Hepatic stellate cell (primary cell): ENCODE measurements around the gene TTC21A.
A peak's percentile ranks its signal among the peaks of the same experiment; 100 is the strongest.
"Not testable (repeated sequence)": the region's sequence is repeated elsewhere in the genome, so short reads cannot be mapped to it uniquely, and the experiment has no call there.

ENCODE experiments used
- DNase-seq: peaks from one replicate; pipeline ENCODE4 v3.0.0; 2011; ENCODE audit warnings: low spot score

The TTC21A gene, protein sequence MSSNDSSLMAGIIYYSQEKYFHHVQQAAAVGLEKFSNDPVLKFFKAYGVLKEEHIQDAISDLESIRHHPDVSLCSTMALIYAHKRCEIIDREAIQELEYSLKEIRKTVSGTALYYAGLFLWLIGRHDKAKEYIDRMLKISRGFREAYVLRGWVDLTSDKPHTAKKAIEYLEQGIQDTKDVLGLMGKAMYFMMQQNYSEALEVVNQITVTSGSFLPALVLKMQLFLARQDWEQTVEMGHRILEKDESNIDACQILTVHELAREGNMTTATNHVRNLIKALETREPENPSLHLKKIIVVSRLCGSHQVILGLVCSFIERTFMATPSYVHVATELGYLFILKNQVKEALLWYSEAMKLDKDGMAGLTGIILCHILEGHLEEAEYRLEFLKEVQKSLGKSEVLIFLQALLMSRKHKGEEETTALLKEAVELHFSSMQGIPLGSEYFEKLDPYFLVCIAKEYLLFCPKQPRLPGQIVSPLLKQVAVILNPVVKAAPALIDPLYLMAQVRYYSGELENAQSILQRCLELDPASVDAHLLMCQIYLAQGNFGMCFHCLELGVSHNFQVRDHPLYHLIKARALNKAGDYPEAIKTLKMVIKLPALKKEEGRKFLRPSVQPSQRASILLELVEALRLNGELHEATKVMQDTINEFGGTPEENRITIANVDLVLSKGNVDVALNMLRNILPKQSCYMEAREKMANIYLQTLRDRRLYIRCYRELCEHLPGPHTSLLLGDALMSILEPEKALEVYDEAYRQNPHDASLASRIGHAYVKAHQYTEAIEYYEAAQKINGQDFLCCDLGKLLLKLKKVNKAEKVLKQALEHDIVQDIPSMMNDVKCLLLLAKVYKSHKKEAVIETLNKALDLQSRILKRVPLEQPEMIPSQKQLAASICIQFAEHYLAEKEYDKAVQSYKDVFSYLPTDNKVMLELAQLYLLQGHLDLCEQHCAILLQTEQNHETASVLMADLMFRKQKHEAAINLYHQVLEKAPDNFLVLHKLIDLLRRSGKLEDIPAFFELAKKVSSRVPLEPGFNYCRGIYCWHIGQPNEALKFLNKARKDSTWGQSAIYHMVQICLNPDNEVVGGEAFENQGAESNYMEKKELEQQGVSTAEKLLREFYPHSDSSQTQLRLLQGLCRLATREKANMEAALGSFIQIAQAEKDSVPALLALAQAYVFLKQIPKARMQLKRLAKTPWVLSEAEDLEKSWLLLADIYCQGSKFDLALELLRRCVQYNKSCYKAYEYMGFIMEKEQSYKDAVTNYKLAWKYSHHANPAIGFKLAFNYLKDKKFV (N-terminal part only)

DNA sequence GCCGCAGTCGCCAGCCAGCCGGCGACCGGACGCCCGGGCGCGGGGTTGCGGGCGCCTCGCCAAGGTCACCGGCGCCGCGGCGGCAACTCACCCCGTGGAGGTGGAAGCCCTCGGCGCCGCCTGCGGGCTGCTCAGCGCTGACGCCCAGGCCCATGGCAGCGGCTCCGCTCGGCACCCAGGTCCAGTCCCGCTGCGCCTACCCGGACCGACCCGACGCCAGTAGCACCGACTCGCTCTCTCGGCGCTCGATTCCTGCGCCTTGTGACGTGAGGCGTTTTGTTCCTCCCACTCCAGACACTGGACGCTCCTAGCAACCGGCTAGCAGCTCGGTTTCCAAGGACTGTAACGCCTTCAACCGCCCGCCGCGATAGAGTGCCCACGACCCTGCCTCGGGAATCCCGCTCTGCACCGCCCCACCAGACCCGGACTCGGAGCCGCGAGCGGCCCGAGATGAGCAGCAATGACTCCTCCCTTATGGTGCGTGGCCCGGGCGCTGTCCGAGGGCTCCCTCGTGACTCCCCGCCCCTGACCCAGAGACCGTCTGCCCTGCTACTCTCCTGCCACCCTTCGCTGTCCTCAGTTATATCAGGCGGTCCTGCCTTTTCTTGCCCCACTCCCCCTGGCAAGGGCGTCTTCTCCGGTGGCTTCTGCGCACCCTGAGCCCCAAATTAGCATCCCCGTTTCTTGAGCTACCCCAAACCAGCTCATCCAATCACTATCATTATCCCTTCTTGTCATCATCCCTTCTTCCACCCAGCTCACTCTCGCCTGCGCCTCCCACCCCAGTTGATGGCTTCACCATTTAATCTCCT is at the start of gene TTC21A, which contains the start of gene GORASP1:
Gene TTC21A, plus strand, starts transcription at position 293 of the 812 bp plus-strand sequence. Its CDS starts 158 bp downstream, at position 451.
Gene GORASP1, minus strand, starts transcription at position 240 of the 812 bp plus-strand sequence. Its CDS starts 86 bp downstream, at position 154.
- DNase-seq: peak; percentile 96

DNA sequence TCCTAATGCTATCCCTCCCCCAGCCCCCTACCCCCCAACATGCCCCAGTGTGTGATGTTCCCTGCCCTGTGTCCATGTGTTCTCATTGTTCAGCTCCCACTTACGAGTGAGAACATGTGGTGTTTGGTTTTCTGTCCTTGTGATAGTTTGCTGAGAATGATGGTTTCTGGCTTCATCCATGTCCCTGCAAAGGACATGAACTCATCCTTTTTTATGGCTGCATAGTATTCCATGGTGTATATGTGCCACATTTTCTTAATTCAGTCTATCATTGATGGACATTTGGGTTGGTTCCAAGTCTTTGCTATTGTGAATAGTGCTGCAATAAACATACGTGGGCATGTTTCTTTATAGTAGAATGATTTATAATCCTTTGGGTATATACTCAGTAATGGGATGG is 46.3 kb upstream of the TTC21A start:
- not testable (repeated sequence) for DNase-seq

DNA sequence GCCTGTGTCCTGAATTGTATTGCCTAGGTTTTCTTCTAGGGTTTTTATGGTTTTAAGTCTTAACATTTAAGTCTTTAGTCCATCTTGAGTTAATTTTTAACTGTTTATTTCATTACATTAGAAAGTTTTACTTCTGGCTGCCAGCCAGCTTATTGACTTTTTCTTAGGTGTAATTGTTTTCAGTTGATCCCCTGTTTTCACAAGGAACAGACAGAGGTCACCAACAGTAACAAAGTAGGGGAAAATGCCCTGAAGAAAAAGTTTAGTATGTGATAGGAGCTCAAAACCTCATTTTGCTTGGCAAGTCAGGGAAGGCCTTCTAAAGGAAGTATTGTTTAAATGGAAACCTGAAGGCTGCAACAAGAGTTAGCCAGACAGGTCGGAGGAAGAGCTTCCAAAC is 45.3 kb upstream of the TTC21A start:
- no peak for DNase-seq

DNA sequence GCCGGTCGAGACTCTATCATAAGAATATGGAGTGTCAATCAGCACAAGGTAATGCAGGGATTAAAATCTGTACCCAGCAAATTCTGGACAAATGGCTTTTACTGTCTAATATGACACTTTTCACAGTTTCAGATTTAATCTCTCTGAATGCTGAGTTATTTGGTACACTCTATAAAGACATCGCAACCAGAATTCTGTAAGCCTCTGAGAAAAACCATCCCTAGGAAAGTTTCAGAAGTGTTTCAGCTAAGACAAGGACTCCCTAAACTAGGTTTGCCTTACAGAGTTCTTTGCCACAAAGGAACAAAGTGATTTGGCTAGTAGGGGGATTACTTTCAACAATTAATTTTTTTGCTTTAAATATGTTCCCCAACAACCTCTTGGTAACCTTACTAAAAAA is 44.3 kb upstream of the TTC21A start:
- DNase-seq: no peak

DNA sequence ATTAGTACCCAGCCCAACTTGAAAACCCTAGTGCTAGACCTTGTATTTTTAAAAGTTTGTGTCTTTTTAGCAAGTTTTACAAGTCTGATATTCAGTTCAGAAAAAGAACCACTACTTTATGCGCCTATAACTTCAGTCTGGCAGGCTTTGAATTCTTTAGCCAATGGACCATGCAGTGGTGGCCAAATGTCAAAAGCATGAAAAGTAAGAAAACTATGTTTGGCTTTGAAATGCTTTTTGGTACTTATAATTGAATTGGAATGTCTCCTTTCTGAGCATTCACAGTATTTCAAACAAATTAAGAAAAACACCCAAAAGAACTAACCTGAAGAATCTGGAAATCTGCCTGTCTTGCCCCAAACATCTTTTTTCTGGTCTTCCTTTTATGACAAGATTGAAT is 42.8 kb upstream of the TTC21A start:
- peak; percentile 13 for DNase-seq

DNA sequence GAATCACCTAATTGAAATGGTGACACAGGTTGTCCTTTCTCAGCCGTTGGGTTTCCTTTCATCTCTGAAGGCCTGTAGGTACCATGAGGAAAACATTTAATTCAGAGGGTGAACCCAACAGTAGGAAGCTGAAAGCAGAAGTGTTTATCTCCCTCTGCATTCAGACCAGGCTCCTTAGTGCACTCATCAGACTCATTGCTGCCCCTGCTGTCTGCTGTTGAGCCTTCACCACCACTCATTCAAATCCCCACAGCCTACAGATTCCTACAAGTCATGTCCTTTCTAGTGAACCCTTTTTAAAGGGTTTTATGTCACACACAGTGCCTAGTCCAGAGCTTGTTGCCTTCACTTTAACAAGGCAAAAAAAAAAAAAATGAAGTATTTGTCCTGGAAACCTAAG is 42.3 kb upstream of the TTC21A start:
- peak; percentile 47 for DNase-seq

DNA sequence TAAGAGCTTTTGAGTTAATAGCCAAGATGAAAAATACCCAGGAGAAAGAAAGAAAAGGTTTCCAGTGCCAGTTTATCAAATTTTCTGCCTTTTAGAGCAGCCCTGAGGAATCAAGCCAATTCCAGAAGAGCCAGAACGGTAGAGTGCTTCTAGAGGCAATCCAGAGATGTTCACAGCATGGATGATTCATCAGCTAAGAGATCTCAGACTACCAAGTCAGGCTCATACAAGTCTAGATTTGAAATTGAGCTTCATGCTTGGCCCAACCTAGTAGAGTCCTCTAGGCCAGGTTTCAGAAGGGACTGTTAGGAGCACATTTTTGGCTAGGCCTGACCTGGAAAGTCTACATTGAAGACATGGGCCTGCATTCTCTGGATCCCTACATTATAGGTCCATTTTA is 40.2 kb upstream of the TTC21A start:
- DNase-seq: no peak

DNA sequence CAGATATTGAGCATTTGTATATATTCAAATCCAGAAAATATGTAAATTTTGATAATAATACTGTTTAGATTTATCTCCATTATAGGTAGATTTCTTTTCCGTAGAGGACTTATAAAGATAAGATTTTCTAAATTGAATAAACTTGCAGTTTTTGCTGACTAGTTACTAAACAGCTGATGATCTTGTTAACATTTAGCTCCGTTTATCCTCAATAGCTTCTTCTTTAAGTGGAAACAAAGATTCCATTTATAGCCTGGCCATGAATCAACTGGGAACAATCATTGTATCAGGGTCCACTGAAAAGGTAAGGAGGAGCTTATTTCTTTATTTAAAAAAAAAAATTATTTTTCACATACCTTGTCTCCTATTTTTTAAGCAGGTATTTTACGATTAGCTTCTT is 38.9 kb upstream of the TTC21A start:
- no peak for DNase-seq

DNA sequence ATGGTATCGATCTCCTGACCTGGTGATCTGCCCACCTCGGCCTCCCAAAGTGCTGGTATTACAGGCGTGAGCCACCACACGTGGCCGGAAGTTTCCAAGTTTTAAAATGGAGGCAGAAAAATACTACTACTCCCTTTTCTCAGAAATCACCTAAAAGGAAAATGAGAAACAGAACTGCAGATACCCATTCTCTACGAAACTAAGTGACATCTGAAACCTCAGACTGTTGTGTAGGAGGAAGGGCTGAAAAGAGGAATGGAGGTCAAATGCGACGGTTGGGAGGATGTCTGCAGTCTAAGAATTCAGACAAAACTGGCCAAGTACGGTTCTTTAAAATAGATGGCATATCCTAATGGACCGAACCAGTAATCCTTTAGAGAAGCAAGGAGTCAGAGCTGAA is 31.6 kb upstream of the TTC21A start:
- DNase-seq: no peak

DNA sequence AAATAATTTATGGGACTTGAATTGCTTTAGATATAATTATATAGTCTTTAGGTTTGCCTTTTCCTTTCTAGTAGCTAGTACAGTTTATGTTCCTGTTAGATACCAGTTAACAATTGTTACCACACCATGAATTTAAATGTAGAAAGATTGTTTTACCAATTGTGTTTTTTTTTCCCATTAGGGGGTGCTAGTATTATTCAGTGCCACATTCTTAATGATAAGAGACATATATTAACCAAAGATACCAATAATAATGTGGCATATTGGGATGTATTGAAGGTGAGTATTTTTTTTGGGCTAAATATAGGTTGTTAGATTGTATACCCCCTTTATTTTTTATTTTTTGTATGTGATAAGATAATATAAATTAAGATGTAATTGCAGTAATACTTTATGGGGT is 27.9 kb upstream of the TTC21A start:
- DNase-seq: no peak

DNA sequence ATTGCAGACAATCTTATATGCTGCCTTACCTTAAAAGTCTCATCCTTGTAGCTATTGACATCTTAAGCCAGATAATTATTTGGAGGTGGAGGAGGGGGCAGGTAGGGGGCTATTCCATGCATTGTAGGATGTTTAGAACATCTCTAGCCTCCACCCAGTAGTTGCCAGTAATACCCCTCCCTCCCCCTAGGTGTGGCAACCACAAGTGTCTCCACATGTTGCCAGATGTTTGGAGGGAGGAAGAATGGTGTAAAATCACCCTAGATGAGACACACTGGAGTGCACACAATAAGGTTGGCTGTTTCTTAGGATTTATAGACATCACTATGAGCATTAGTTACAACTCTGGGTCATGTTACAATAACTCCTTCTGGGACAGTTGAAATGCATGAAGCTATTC is 27.5 kb upstream of the TTC21A start:
- DNase-seq: no peak

DNA sequence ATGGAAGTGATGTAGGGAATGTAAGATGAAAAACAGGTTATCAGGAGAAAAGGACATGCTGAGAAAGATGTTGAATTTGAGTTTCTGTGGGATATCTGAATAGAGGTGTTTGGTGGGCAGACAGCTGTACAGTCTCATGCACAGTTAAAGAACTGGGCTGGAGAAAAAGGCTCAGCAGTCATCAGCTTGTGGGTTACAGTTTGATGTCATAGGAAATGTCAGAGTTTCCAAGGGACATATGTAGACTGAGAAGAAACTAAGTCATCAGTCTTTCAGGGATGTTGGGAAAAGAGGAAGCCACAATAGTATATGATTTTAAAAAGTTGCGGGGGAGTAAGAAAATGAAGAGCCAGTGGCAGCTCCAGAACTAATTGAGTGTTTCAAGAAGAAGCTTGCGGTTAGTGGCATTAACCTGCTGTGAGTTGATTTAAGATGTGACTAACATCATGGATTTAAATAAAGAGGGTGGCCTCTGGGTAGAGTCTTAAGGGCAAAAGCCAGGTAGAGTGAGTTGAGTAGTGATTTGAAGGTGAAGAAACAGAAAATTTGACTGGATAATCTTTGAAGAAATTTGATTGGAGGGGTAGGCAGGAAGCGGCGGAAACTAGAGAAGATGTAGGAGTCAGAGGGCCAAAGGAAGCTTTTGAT is 24.7 kb upstream of the TTC21A start:
- no peak for DNase-seq

DNA sequence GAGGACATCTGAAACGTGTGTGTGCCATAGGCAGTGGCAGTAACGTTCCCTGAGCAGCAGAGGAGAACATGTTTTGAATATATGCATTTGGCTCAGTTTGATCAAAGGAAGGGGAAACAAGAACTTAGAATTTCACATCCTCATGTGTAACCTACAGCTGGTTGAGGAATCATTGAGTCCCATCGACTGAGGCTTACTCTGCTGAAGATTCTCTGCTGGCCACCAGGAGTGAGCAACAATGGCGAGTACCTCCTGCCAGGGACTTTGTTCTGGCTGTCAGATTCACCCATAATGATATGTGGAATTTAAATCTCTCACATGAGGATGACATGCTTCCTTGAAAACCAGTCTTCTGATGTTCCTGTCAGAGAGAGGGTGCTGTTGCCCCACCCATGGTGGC is 21.3 kb upstream of the TTC21A start:
- DNase-seq: no peak

DNA sequence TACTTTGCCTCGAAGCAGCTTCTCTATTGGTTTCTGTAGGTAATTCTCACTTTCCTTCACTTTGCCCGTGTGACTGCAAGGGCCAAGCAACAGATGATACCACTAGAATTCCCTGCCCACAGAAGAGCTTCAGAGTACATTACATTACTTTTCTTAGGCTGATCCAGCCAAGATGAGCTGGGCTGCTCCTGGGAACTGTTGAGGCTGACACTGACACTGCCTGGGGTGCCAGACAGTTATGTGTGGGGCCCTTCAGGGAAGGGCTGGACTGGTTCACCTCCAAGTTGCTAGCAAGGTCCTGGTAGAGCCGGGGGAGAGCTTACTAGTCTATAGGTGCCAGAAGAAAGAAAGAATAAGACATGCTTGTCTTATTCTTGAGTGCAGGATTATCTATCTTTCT is 19.0 kb upstream of the TTC21A start:
- DNase-seq: no peak

DNA sequence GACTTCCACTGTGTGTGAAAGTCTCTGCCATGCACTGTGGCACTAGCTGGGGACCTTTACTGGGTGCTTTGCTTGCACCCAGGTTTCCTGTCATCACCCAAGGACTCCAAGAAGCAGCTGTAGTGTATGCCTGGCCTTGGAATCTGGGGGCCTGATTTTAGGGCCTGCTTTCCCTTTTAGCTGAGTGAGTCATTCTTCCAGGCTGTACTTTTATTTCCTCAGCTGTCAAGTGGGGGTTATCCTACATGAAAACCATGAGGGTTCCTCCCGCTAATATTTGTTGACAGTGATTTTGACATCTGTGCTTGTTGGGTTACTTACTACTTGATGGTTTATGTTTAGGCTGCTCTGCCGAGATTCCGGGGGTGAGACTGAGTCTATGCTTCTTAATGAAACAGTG is 18.6 kb upstream of the TTC21A start:
- no peak for DNase-seq

DNA sequence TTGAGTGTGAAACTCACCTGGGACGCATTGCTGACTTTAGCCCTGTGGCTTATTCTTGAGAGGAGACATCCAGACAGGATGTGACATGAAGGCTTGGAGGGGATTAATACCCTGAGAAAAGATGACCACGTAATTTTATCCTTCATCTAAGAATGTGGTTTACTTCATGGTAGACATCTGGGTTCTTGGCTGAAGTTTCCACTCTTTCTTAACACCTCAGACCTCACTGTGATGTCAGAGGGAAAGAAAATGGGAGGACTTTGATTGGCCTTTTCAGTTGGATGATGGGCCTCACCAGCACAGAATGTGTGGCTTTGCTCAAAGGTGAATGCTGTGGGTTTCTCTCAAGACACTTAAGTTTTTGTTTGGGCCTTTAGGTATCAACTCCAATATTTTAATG is 16.6 kb upstream of the TTC21A start:
- no peak for DNase-seq

DNA sequence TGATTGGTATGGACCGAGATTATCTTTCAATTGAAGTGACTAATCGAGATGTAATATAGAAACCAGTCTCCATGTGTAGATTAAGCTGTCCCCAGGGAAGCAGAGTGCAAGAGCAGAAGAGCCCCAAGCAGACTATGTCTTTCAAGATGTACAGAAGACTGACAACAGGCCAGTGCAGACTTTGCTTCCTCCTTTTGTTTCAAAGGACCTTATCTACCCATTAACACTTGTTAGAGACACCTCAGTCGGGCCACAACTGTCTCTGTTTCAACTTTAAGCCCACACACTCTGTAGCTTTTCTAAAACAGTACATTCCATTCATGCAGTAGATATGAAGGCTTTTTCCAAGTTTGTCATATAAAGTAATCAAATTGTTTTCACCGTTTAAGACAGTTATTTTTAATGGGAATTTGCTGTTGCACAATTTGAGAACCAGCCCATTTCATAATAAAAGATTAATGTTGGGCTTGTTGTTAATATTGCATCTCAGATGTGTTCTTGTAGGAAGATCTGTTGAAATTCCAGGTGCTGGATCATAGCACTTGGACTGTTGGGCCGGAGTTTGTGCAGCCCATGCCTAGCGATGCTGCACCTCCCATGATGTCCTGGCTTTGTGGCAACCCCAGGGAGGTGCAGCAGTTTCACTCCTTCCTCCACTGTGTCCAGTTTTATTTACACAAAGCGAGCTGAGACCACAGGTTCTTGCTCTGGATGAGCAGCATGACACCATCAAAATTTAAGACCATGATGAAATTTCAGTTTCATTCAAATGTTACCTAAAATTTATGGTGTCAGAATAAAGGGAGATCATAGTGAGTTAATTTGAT is 12.4 kb upstream of the TTC21A start:
- DNase-seq: no peak

DNA sequence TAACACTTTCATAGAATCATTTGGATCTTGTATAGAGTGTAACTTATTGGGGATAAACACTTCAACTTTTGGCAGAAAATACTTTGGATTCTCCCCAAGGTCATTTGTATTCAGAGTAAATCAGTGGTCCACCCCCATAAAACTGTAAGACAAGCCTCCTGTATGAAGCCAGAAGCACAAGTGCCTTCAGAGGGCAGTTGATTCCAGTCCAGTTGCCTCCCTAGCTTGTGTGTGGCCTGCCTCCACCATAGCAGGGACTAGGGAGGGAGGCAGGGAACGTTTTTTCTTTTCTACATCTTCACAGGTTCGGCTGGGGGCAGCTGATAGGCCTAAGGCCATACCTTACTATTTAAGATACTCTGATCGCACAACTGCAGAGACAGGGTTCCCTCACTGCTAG is 11.7 kb upstream of the TTC21A start:
- DNase-seq: no peak

DNA sequence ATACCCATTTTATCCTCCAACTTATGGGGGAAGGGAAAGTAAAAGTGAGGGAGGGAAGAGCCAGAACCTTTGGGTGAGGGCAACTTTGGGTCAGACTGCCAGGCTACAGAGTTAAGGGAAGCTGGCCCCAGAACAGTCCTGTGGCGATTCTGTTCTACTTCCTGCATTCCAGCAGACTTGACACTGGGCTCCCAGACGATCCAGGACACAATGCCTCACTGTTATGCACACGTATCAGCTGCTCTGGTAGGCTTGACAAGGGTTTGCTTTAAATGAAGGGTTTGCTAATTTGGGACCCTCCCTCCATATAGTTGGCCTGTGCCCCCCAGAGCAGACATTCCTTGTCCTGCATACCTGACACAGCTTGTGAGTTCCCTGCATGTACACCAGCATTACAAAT is 10.7 kb upstream of the TTC21A start:
- DNase-seq: no peak
